Measurements from ENCODE around the gene ENTPD7. TPM values are rescaled to one million over a fixed set of nuclear protein-coding genes. Genes with fewer than 3 reads are reported as not detected.

The ENTPD7 gene
- total RNA-seq (1 to 10 TPM; 2.6 to 3.1 TPM), total RNA-seq (6.5 to 14.5 reads per million in 2 donors)

DNA sequence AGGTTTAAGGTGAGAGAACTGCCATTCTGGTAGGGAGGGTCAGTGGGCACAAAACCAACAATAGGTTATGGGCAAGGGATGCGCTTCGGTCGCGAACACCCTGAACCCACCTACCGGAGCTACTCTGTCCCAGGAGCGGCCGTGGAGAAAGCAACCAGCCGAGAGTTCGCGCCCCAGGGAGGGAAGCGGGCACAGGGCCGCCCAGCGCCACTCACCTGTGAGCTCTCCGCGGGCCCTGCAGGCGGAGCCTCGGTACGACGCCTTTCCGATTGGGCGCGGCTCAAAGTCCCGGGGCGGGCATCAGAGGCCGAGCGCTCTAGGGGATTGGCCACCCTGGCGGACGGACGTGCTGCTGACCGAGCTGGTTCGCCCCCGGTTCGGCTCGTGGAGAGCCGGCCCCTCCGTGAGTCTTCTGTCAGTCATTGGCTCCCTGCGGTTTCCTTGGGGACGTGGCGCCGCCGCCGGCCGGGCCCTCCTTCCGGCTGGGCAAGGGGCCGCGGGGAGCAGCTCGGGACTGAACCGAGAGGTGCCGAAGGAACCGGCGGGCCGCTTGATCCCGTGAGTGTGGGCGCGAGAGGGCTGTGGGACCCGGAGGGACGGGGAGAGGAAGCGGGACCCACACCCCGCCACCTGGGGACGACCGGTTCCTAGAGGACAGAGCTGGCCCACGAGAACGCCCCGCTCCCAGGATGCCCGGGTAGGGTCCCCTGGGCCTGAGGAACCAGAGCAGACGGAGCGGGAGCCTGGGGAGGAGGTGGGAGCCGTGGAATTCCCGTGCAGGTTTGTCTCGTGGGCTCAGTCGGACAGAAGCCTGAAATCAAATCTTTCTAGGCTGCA is at the start of gene ENTPD7:
Gene ENTPD7, plus strand, starts transcription at position 479 of the 837 bp plus-strand sequence. CDS start 448 bp downstream, outside the sequence.
- Mint-ChIP-seq H3K36me3 (ENCODE audit: low read depth) (peaks cover 12% of the 10 kb centered on the region), H3K27me3 (peaks cover 31% of the 10 kb centered on the region), H3K27ac (peak within 1 kb of the TSS; percentile 87), H3K4me3 (peak within 1 kb of the TSS; percentile 94), H3K4me1 (peaks cover 22% of the 10 kb centered on the region)
- no peaks in the 10 kb centered on the region for H3K9me3 ChIP-seq (ENCODE audit: control insufficient read depth, low read length, poor library complexity, severe bottlenecking)
- ATAC-seq: peak; percentile 99
- DNase-seq: peak; percentile 76

- H3K9me3 ChIP-seq (ENCODE audit: control insufficient read depth, low read length, poor library complexity, severe bottlenecking): no peaks in the 10 kb centered on the region
- DNase-seq (no peak), ATAC-seq (no peak)
- H3K4me3 Mint-ChIP-seq: no peak overlapping the region
- H3K36me3 Mint-ChIP-seq (ENCODE audit: low read depth): no peaks in the 10 kb centered on the region
- H3K4me1 Mint-ChIP-seq: peaks cover 10% of the 10 kb centered on the region
- H3K27me3 Mint-ChIP-seq: no peaks in the 10 kb centered on the region
- H3K27ac Mint-ChIP-seq: no peak overlapping the region
These were observed 49.1 kb upstream of the ENTPD7 start for GRCh38 chr10:99610221-99610620.

GRCh38 chr10:99611326-99611725 is 48.0 kb upstream of the ENTPD7 start:
- H3K4me3 Mint-ChIP-seq: no peak overlapping the region
- no peaks in the 10 kb centered on the region for H3K9me3 ChIP-seq (ENCODE audit: control insufficient read depth, low read length, poor library complexity, severe bottlenecking)
- H3K27me3 Mint-ChIP-seq: no peaks in the 10 kb centered on the region
- H3K36me3 Mint-ChIP-seq (ENCODE audit: low read depth): peaks cover 3% of the 10 kb centered on the region
- no peak overlapping the region for H3K27ac Mint-ChIP-seq
- peaks cover 13% of the 10 kb centered on the region for H3K4me1 Mint-ChIP-seq
- DNase-seq (no peak), ATAC-seq (no peak)

DNA sequence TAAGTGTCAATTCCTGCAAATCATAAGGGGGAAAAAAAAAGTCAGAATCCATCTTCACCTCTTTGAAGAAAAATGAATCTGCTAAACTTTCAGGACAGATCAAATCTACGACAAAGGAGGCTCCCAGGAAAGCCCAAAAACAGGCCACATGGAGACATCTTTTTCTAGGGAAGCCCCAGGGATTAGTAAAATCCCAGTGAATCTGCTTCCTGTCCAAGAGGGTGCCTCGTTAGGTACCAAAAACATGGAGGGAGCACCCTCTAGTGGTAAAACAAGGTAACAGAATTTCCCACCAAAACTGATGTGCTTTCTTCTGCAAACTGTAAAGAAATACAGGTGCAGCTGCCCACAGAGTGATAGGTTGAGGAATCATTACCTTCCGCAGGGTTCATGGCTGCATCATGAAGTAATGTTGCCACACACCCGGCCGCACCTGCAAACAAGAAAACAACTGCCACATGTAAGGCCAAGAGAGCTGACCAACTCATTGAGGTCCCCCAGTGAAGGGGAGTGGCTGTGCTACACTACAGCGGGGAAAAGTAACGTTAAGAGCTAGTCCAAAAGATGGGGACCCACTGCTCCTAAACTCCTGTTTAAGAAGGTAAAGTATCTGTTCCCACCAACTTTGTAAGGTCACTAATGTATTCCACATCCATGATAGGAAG is 47.0 kb upstream of the ENTPD7 start:
- Mint-ChIP-seq H3K4me3 (no peak overlapping the region), H3K4me1 (peaks cover 18% of the 10 kb centered on the region), H3K27ac (peak overlapping the region; percentile 32), H3K27me3 (no peaks in the 10 kb centered on the region), H3K36me3 (ENCODE audit: low read depth) (peaks cover 3% of the 10 kb centered on the region)
- no peaks in the 10 kb centered on the region for H3K9me3 ChIP-seq (ENCODE audit: control insufficient read depth, low read length, poor library complexity, severe bottlenecking)
- DNase-seq (no peak), ATAC-seq (peak; percentile 73)

- peak overlapping the region; percentile 73 for H3K27ac Mint-ChIP-seq
- no peaks in the 10 kb centered on the region for H3K9me3 ChIP-seq (ENCODE audit: control insufficient read depth, low read length, poor library complexity, severe bottlenecking)
- peaks cover 28% of the 10 kb centered on the region for H3K4me1 Mint-ChIP-seq
- H3K36me3 Mint-ChIP-seq (ENCODE audit: low read depth): peaks cover 3% of the 10 kb centered on the region
- ATAC-seq: no peak
- no peak for DNase-seq
- H3K4me3 Mint-ChIP-seq: no peak overlapping the region
- no peaks in the 10 kb centered on the region for H3K27me3 Mint-ChIP-seq
These were observed 43.9 kb upstream of the ENTPD7 start for GRCh38 chr10:99615426-99615825.

- H3K9me3 ChIP-seq (ENCODE audit: control insufficient read depth, low read length, poor library complexity, severe bottlenecking): no peaks in the 10 kb centered on the region
- Mint-ChIP-seq H3K4me1 (peaks cover 35% of the 10 kb centered on the region), H3K27me3 (no peaks in the 10 kb centered on the region), H3K4me3 (no peak overlapping the region), H3K27ac (peak overlapping the region; percentile 94), H3K36me3 (ENCODE audit: low read depth) (peaks cover 3% of the 10 kb centered on the region)
- DNase-seq (no peak), ATAC-seq (no peak)
These were observed 41.6 kb upstream of the ENTPD7 start for GRCh38 chr10:99617696-99618095.

- Mint-ChIP-seq H3K4me3 (peak overlapping the region; percentile 98), H3K36me3 (ENCODE audit: low read depth) (peaks cover 3% of the 10 kb centered on the region), H3K27me3 (no peaks in the 10 kb centered on the region), H3K27ac (peak overlapping the region; percentile 94), H3K4me1 (peaks cover 38% of the 10 kb centered on the region)
- H3K9me3 ChIP-seq (ENCODE audit: control insufficient read depth, low read length, poor library complexity, severe bottlenecking): no peaks in the 10 kb centered on the region
- DNase-seq (no peak), ATAC-seq (no peak)
These were observed 40.1 kb upstream of the ENTPD7 start for GRCh38 chr10:99619090-99619800.

DNA sequence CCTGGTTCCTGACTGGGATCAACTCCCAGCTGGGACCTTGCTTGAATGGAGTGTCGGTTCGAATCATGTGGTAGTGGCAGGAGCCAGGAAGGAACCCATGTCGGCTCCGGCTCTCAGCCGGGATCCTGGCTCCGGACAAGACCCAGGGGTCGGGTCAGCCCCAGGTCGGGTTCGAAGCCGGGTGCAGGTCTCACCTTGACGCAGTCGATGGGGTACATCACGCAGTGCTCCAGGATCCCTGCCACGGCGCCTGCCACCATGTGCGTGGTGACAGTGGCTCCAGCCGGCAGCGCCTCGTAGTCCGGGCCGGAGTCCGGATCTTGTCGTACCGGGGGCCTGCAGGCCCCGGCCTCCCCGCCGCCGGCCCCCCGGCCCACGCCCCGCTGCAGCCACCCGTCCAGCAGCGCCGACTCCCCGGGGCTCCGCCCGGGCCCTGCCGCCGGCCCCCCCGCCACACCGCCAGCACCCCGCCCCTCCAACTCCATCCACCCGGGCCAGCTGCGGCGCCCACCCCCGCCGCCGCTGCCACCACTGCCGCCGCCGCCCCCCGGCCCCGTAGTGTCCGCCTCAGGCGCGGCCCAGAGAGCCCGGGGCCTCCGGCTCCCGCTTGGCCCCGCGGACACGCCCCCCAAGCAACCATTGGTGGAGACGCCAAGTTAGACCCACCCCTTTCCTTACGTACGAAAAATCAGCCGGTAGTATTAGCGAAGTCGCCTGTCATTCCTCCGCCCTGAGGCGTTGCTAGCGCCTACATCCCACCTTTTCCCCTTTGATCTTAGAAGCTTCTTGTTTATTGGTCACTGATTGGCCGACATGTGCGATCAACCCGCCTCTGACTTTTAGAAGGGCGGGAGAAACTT is 39.2 kb upstream of the ENTPD7 start, which contains the start of gene SLC25A28:
Gene SLC25A28, minus strand, starts transcription at position 589 of the 860 bp plus-strand sequence. Its CDS starts 104 bp downstream, at position 485.
- peak within 1 kb of the TSS; percentile 94 for H3K27ac Mint-ChIP-seq
- no peak for ATAC-seq
- DNase-seq: peak; percentile 85 to 91 (median 86)
- peaks cover 38% of the 10 kb centered on the region for H3K4me1 Mint-ChIP-seq
- H3K27me3 Mint-ChIP-seq: no peaks in the 10 kb centered on the region
- peak within 1 kb of the TSS; percentile 98 for H3K4me3 Mint-ChIP-seq
- H3K9me3 ChIP-seq (ENCODE audit: control insufficient read depth, low read length, poor library complexity, severe bottlenecking): no peaks in the 10 kb centered on the region
- H3K36me3 Mint-ChIP-seq (ENCODE audit: low read depth): peaks cover 3% of the 10 kb centered on the region

DNA sequence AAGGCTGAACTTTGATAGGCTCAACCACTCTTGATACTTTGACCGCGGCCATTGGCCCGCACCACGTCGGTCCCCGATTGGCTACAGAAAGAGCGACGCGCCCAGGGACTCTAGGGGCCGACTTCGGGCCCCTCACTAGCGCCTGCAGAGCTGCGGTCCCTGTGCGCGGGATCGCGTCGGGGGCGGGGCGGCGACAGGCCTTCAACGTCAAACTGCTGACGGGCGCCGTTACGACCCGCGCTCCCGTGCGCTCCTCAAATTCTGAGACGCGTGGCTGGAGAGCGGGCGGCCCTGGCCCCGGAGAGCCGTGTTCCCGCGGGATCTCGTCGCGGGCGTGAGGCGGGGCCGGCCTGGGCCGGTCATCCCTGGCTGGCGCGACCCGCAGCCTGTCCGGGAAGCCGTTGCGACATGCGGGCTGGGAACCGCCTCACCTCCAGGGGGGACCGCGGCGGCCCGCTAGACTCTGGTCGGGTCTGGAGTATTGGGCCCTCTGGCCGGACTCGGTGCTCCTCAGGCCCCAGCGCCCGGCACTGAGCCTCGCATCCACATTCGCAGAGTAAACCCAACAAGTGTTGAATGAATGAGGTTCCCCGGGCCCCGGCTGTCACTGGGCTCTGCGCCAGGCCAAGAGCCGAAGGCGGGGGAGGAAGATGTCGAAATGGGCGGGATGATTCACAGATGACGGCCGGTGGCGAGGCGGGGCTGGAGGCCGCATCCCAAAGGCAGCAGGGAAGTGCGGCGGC is 38.4 kb upstream of the ENTPD7 start:
- H3K4me1 Mint-ChIP-seq: peaks cover 35% of the 10 kb centered on the region
- peak overlapping the region; percentile 95 for H3K4me3 Mint-ChIP-seq
- ATAC-seq (peak; percentile 88), DNase-seq (peak; percentile 66 to 85 (median 77))
- no peaks in the 10 kb centered on the region for H3K9me3 ChIP-seq (ENCODE audit: control insufficient read depth, low read length, poor library complexity, severe bottlenecking)
- no peaks in the 10 kb centered on the region for H3K27me3 Mint-ChIP-seq
- H3K27ac Mint-ChIP-seq: peak overlapping the region; percentile 94
- H3K36me3 Mint-ChIP-seq (ENCODE audit: low read depth): no peaks in the 10 kb centered on the region

GRCh38 chr10:99621454-99622251 is 37.7 kb upstream of the ENTPD7 start:
- ATAC-seq (no peak), DNase-seq (no peak)
- Mint-ChIP-seq H3K4me1 (peaks cover 32% of the 10 kb centered on the region), H3K27me3 (no peaks in the 10 kb centered on the region), H3K4me3 (peak overlapping the region; percentile 95), H3K36me3 (ENCODE audit: low read depth) (no peaks in the 10 kb centered on the region), H3K27ac (peak overlapping the region; percentile 94)
- H3K9me3 ChIP-seq (ENCODE audit: control insufficient read depth, low read length, poor library complexity, severe bottlenecking): no peaks in the 10 kb centered on the region

DNA sequence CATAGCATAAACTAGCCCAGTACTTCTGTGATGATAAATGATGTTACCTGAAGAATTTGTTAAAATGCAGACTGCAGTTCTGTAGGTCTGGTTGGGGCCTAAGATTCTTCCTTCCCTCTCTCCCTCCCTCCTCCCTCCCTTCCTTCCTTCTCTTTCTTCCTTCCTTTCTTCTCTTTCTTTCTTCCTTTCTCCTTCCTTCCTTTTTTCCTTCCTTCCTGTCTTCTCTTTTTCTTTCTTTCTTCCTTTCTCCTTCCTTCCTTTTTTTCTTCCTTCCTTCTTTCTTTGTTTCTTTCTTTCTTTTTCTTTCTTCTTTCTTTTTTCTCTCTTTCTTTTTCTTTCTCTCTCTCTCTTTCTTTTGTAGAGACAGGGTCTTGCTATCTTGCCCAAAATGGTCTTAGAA is 35.4 kb upstream of the ENTPD7 start:
- ATAC-seq: no peak
- Mint-ChIP-seq H3K4me3 (no peak overlapping the region), H3K27me3 (peaks cover under 1% of the 10 kb centered on the region), H3K36me3 (ENCODE audit: low read depth) (no peaks in the 10 kb centered on the region), H3K27ac (no peak overlapping the region), H3K4me1 (peaks cover 22% of the 10 kb centered on the region)
- H3K9me3 ChIP-seq (ENCODE audit: control insufficient read depth, low read length, poor library complexity, severe bottlenecking): no peaks in the 10 kb centered on the region
- DNase-seq: no peak

All from T-helper 17 cell (primary cell).